Duodenal mucosa (tissue), 2 donors: ENCODE results near the gene CD8B.

Experiments used
- H3K27ac ChIP-seq: one replicate; pipeline ENCODE4 v1.7.0; 2013; ENCODE audit warnings: low read depth, low read length
- H3K27me3 ChIP-seq, 2 donors: one replicate each; pipeline ENCODE4 v1.7.0; 2013; ENCODE audit warnings: low read length in 2 of 2, control low read depth in 1 of 2; ENCODE audit not compliant: insufficient read depth in 2 of 2, control insufficient read depth in 1 of 2
- H3K36me3 ChIP-seq, 2 donors: one replicate each; pipeline ENCODE4 v1.7.0; 2013; ENCODE audit warnings: low read length in 2 of 2, control low read depth in 1 of 2; ENCODE audit not compliant: insufficient read depth in 2 of 2, control insufficient read depth in 1 of 2
- H3K4me1 ChIP-seq, 2 donors: one replicate each; pipeline ENCODE4 v1.7.0; 2013; ENCODE audit warnings: low read length in 2 of 2, control low read depth in 1 of 2; ENCODE audit not compliant: insufficient read depth in 2 of 2, control insufficient read depth in 1 of 2
- H3K4me3 ChIP-seq, 2 donors: one replicate each; pipeline ENCODE4 v1.7.0; 2013; ENCODE audit warnings: low read length in 2 of 2, low read depth in 1 of 2
- H3K9ac ChIP-seq, 2 donors: one replicate each; pipeline ENCODE4 v1.7.0; 2013; ENCODE audit warnings: low read length in 2 of 2, low read depth in 1 of 2
- H3K9me3 ChIP-seq, 2 donors: one replicate each; pipeline ENCODE4 v1.7.0; 2013; ENCODE audit warnings: low read length in 2 of 2, control low read depth in 1 of 2; ENCODE audit not compliant: control insufficient read depth in 1 of 2

The CD8B gene

DNA sequence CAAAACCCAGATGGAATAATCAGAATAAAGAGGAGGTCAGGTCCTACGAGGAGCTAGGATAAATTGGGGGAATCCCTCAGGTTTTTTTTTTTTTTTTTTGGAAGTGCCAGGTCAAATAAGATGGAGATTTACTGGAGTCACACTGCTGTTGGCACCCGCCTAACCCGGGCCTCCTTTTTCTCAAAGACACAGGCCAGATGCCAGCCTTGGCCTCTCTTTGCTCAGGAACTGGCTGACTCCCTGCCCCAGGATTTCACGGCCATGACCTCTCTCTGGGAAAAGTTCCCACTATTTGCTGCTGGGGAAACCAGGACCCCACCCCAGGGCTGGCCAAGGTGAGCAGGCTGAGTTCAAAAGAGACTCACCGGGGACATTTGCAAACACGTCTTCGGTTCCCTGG lies 73.5 kb downstream of the CD8B start:
- no peaks in the 10 kb centered on the region for H3K9me3 ChIP-seq
- no peaks in the 10 kb centered on the region for H3K36me3 ChIP-seq
- H3K4me1 ChIP-seq, result peaks cover 6 to 18% of the 10 kb centered on the region in 2 donors
- no peak overlapping the region for H3K27ac ChIP-seq
- H3K27me3 ChIP-seq, result peaks cover 46 to 51% of the 10 kb centered on the region in 2 donors
- no peak overlapping the region for H3K4me3 ChIP-seq
- H3K9ac ChIP-seq, result no peak overlapping the region

DNA sequence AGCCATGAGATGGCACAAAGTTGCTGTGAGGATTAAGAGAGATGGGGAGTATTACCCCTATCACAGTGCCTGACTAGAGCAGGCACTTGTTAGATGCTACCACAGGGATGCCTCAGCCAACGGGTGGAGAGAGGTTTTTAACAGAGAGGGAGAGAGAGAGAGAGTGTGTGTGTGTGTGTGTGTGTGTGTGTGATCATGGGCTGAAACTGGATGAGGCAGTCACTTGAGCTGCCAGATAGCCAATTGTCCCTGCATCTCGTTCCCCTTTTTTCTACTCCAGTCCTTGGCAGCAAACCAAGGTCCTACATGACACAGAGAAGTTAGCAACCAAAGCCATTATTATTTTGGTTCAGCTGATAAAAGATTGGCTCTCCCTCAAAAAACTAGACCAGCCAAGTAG lies 74.0 kb downstream of the CD8B start:
- no peak overlapping the region for H3K9ac ChIP-seq
- H3K27ac ChIP-seq, result no peak overlapping the region
- H3K9me3 ChIP-seq, result no peaks in the 10 kb centered on the region
- no peak overlapping the region for H3K4me3 ChIP-seq
- H3K4me1 ChIP-seq, result peaks cover 6 to 18% of the 10 kb centered on the region in 2 donors
- peaks cover 42 to 47% of the 10 kb centered on the region in 2 donors for H3K27me3 ChIP-seq
- no peaks in the 10 kb centered on the region for H3K36me3 ChIP-seq

- no peaks in the 10 kb centered on the region for H3K36me3 ChIP-seq
- H3K4me3 ChIP-seq, result no peak overlapping the region
- H3K27me3 ChIP-seq, result peaks cover 30 to 32% of the 10 kb centered on the region in 2 donors
- no peak overlapping the region for H3K27ac ChIP-seq
- no peak overlapping the region for H3K9ac ChIP-seq
- H3K4me1 ChIP-seq, result peaks cover 1 to 11% of the 10 kb centered on the region in 2 donors
- no peaks in the 10 kb centered on the region for H3K9me3 ChIP-seq
Observed at GRCh38 chr2:86786001-86786536, 75.6 kb downstream of the CD8B start.

- Histone ChIP-seq H3K36me3 (no peaks in the 10 kb centered on the region), H3K27ac (no peak overlapping the region), H3K27me3 (peaks cover 26 to 28% of the 10 kb centered on the region in 2 donors), H3K9ac (no peak overlapping the region), H3K4me3 (no peak overlapping the region), H3K4me1 (peaks cover 0 to 8% of the 10 kb centered on the region in 2 donors), H3K9me3 (no peaks in the 10 kb centered on the region)
Observed at GRCh38 chr2:86785456-86785855, 76.2 kb downstream of the CD8B start.

GRCh38 chr2:86783615-86784339 lies 77.9 kb downstream of the CD8B start:
- Histone ChIP-seq H3K9ac (no peak overlapping the region), H3K4me1 (no peaks in the 10 kb centered on the region), H3K4me3 (no peak overlapping the region), H3K27me3 (peaks cover 10 to 12% of the 10 kb centered on the region in 2 donors), H3K27ac (no peak overlapping the region), H3K36me3 (no peaks in the 10 kb centered on the region), H3K9me3 (no peaks in the 10 kb centered on the region)

DNA sequence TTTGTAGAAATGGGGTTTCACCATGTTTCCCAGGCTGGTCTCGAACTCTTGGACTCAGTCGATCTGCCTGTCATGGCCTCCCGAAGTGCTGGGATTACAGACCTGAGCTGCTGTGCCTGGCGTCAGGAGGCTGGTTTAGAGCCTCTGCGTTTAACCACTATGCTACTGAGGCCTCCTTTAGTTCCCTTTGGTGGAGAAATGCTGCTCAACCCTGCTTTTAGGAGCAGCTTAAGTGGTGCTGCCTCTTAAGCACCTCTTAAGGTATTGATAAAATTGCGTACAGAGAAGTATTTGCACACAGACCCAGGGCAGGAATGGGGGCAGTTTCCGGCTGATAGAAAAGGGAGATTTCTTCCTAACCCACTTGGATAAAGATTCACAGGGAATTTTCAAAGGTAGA lies 78.9 kb downstream of the CD8B start:
- H3K4me3 ChIP-seq, result no peak overlapping the region
- H3K4me1 ChIP-seq, result no peaks in the 10 kb centered on the region
- H3K36me3 ChIP-seq, result no peaks in the 10 kb centered on the region
- no peak overlapping the region for H3K27ac ChIP-seq
- no peaks in the 10 kb centered on the region for H3K9me3 ChIP-seq
- H3K27me3 ChIP-seq, result peaks cover 6 to 10% of the 10 kb centered on the region in 2 donors
- H3K9ac ChIP-seq, result no peak overlapping the region

GRCh38 chr2:86781363-86781762 lies 80.3 kb downstream of the CD8B start:
- H3K36me3 ChIP-seq, result peaks cover 2 to 4% of the 10 kb centered on the region in 2 donors
- peaks cover 0 to 3% of the 10 kb centered on the region in 2 donors for H3K27me3 ChIP-seq
- no peaks in the 10 kb centered on the region for H3K4me1 ChIP-seq
- no peaks in the 10 kb centered on the region for H3K9me3 ChIP-seq
- H3K4me3 ChIP-seq, result no peak overlapping the region
- H3K27ac ChIP-seq, result no peak overlapping the region
- no peak overlapping the region for H3K9ac ChIP-seq

- Histone ChIP-seq H3K9me3 (no peaks in the 10 kb centered on the region), H3K4me1 (no peaks in the 10 kb centered on the region), H3K4me3 (no peak overlapping the region), H3K27me3 (peaks cover 0 to 3% of the 10 kb centered on the region in 2 donors), H3K36me3 (peaks cover 5 to 16% of the 10 kb centered on the region in 2 donors), H3K9ac (no peak overlapping the region), H3K27ac (no peak overlapping the region)
Observed at GRCh38 chr2:86779971-86780370, 81.7 kb downstream of the CD8B start.

DNA sequence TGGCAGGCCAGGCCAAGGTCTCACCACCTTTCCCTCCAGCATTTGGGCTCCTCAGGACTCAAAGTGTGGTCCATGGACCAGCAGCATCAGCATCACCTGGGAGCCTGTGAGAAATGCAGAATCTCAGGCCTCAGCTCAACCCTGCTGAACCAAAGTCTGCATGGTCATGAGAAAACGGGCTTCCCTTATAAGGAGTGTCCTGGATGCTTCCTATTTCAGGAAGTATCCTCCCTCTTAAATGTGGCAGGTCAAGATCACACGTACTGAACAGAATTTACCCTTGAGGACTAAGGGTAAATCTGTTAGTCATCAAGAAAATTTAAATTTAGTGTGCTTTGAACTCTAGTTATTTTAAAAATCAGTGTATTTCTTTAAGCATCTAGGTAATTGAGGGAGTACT lies 82.7 kb downstream of the CD8B start:
- H3K36me3 ChIP-seq, result peaks cover 8 to 26% of the 10 kb centered on the region in 2 donors
- no peaks in the 10 kb centered on the region for H3K4me1 ChIP-seq
- H3K9me3 ChIP-seq, result no peaks in the 10 kb centered on the region
- no peak overlapping the region for H3K9ac ChIP-seq
- peaks cover 0 to 3% of the 10 kb centered on the region in 2 donors for H3K27me3 ChIP-seq
- H3K27ac ChIP-seq, result no peak overlapping the region
- no peak overlapping the region for H3K4me3 ChIP-seq

GRCh38 chr2:86776532-86776931 lies 85.2 kb downstream of the CD8B start:
- no peak overlapping the region for H3K27ac ChIP-seq
- peaks cover 8 to 46% of the 10 kb centered on the region in 2 donors for H3K36me3 ChIP-seq
- H3K27me3 ChIP-seq, result peaks cover 0 to 3% of the 10 kb centered on the region in 2 donors
- no peak overlapping the region for H3K9ac ChIP-seq
- no peaks in the 10 kb centered on the region for H3K4me1 ChIP-seq
- H3K9me3 ChIP-seq, result no peaks in the 10 kb centered on the region
- no peak overlapping the region for H3K4me3 ChIP-seq
